PC-3 (cell line): ENCODE data around the gene SLC6A3. TPM values are rescaled to one million over a fixed set of nuclear protein-coding genes. Genes with fewer than 3 reads are reported as not detected.

ENCODE experiments used
- ATAC-seq: fragments of 200-7000 bp; cut with Tn5 transposase; 2 replicates; pipeline ENCODE4 v1.9.1; 2020; ENCODE audit warnings: mild to moderate bottlenecking, moderate library complexity
- BruUV-seq: library from RNA; stranded (reverse); fragments of 400-500 nt; replicated peaks from 2 replicates; lab custom pipeline; 2021; lab: Mats Ljungman, UMichigan
- CTCF ChIA-PET: fragments of 300-600 bp; sonication (Branson Sonifier 250); formaldehyde crosslinking; loops from one replicate; lab custom pipeline; 2022; ENCODE audit warnings: antibody characterized with exemption; lab: Charles Lee
- POLR2A ChIA-PET: fragments of 300-600 bp; sonication (Branson Sonifier 250); formaldehyde crosslinking; loops from one replicate; lab custom pipeline; 2022; ENCODE audit warnings: antibody characterized with exemption; ENCODE audit not compliant: unreplicated experiment; lab: Charles Lee
- DNase-seq: peaks from one replicate; pipeline ENCODE4 v3.0.0-alpha.2; 2015
- H2AFZ ChIP-seq: fragments of 300-600 bp; sonication (generic); 2 replicates; pipeline ENCODE4 v1.6.0; 2016; ENCODE audit warnings: antibody characterized with exemption, low read length
- H3F3A ChIP-seq: fragments of 300-600 bp; sonication (generic); one replicate; pipeline ENCODE4 v1.6.0; 2017; ENCODE audit warnings: antibody characterized with exemption, low read length, control low read depth, mild to moderate bottlenecking; ENCODE audit not compliant: unreplicated experiment
- H3K27ac ChIP-seq: fragments of 300-600 bp; sonication (generic); 2 replicates; pipeline ENCODE4 v1.5.1; 2016; ENCODE audit warnings: mild to moderate bottlenecking, low read length
- H3K27me3 ChIP-seq: fragments of 300-600 bp; sonication (generic); 2 replicates; pipeline ENCODE4 v1.6.1; 2016; ENCODE audit warnings: low read length, mixed read lengths
- H3K36me3 ChIP-seq: fragments of 300-600 bp; sonication (generic); 2 replicates; pipeline ENCODE4 v1.6.1; 2016; ENCODE audit warnings: low read depth, mixed run types, low read length, mixed read lengths
- H3K4me1 ChIP-seq: fragments of 300-600 bp; sonication (generic); 2 replicates; pipeline ENCODE4 v1.5.1; 2016; ENCODE audit warnings: low read length; ENCODE audit not compliant: insufficient read depth
- H3K4me2 ChIP-seq: fragments of 300-600 bp; sonication (generic); 2 replicates; pipeline ENCODE4 v1.6.0; 2016; ENCODE audit warnings: low read length
- H3K4me3 ChIP-seq: fragments of 300-600 bp; sonication (generic); 2 replicates; pipeline ENCODE4 v1.5.1; 2016; ENCODE audit warnings: mild to moderate bottlenecking, low read length, mixed read lengths
- H3K79me2 ChIP-seq: fragments of 300-600 bp; sonication (generic); 2 replicates; pipeline ENCODE4 v1.6.1; 2017; ENCODE audit warnings: low read length, mixed read lengths
- H3K9ac ChIP-seq: fragments of 300-600 bp; sonication (generic); 2 replicates; pipeline ENCODE4 v1.6.0; 2016; ENCODE audit warnings: mild to moderate bottlenecking, low read length
- H3K9me2 ChIP-seq: fragments of 300-600 bp; sonication (generic); replicated peaks from 2 replicates; pipeline ENCODE4 v1.6.1; 2016; ENCODE audit warnings: mixed run types, low read length, mixed read lengths
- H3K9me3 ChIP-seq: fragments of 300-600 bp; sonication (generic); 2 replicates; pipeline ENCODE4 v1.6.1; 2016; ENCODE audit warnings: low read length, mixed read lengths
- H4K20me1 ChIP-seq: fragments of 300-600 bp; sonication (generic); 2 replicates; pipeline ENCODE4 v1.6.1; 2016; ENCODE audit warnings: low read length, mixed read lengths
- CTCF ChIP-seq: fragments of 300-600 bp; sonication (generic); conservative IDR thresholded peaks from 2 replicates; pipeline ENCODE4 v1.5.1; 2017; ENCODE audit warnings: antibody characterized with exemption, low read depth, mild to moderate bottlenecking, low read length
- EZH2 ChIP-seq: fragments of 300-600 bp; sonication (generic); IDR thresholded peaks from one replicate; pipeline ENCODE4 v1.6.1; 2017; ENCODE audit warnings: antibody characterized with exemption, mild to moderate bottlenecking, low read length; ENCODE audit not compliant: unreplicated experiment
- EZH2phosphoT487 ChIP-seq: fragments of 300-600 bp; sonication (generic); IDR thresholded peaks from 2 replicates; pipeline ENCODE4 v1.6.1; 2018; ENCODE audit warnings: mild to moderate bottlenecking, antibody characterized with exemption, low read length, borderline replicate concordance
- intact Hi-C: fragments of 100-400 bp; cut with micrococcal nuclease; formaldehyde crosslinking; loops from 2 replicates; pipeline ENCODE4 v1.9.0; 2023
- total RNA-seq: library from RNA; depleted of rRNA; stranded (reverse); fragments of >200 nt; gene quantifications from 2 replicates; pipeline ENCODE4 v1.2.3, GENCODE V29; 2014

The SLC6A3 gene
- total RNA-seq, 1 experiment from 2014 or later, result not detected

- Histone ChIP-seq H3K4me3 (no peak overlapping the region), H4K20me1 (no peaks in the 10 kb centered on the region), H3K36me3 (no peaks in the 10 kb centered on the region), H3K27ac (no peak overlapping the region), H3K4me1 (no peaks in the 10 kb centered on the region), H3K4me2 (no peak overlapping the region), H3K9me3 (no peaks in the 10 kb centered on the region), H3F3A (no peaks in the 10 kb centered on the region), H3K9me2 (no peaks in the 10 kb centered on the region), H3K9ac (no peak overlapping the region), H3K27me3 (peaks cover 59% of the 10 kb centered on the region), H2AFZ (no peak overlapping the region), H3K79me2 (no peaks in the 10 kb centered on the region)
- CTCF ChIA-PET, result interaction anchor here (0.7 kb wide), 1 partner anchor 87 kb away, joined by 3 read pairs; no protein-coding TSS in a partner anchor
- TF ChIP-seq EZH2 (no peak), EZH2phosphoT487 (no peak), CTCF (no peak)
- ATAC-seq, result no peak
- POLR2A ChIA-PET, result no interaction called here
- intact Hi-C loops, result no loop called here
- no TSS peak for BruUV-seq
- no peak for DNase-seq
Observed at GRCh38 chr5:1371218-1371971, 73.8 kb downstream of the SLC6A3 start.

- TF ChIP-seq EZH2 (no peak), CTCF (no peak), EZH2phosphoT487 (no peak)
- DNase-seq (no peak), ATAC-seq (no peak)
- Histone ChIP-seq H3K27ac (no peak overlapping the region), H2AFZ (no peak overlapping the region), H3K9me2 (no peaks in the 10 kb centered on the region), H3K9ac (no peak overlapping the region), H3K4me2 (no peak overlapping the region), H3F3A (no peaks in the 10 kb centered on the region), H3K27me3 (peaks cover 65% of the 10 kb centered on the region), H3K9me3 (no peaks in the 10 kb centered on the region), H3K4me1 (no peaks in the 10 kb centered on the region), H3K79me2 (no peaks in the 10 kb centered on the region), H4K20me1 (no peaks in the 10 kb centered on the region), H3K36me3 (no peaks in the 10 kb centered on the region), H3K4me3 (no peak overlapping the region)
- intact Hi-C loops, result no loop called here
- ChIA-PET CTCF (no interaction called here), POLR2A (no interaction called here)
- no TSS peak for BruUV-seq
Observed at GRCh38 chr5:1370006-1370405, 75.2 kb downstream of the SLC6A3 start.

GRCh38 chr5:1368756-1369155 lies 76.5 kb downstream of the SLC6A3 start:
- intact Hi-C loops, result no loop called here
- ATAC-seq, result peak; percentile 37; the same call in 1 of the 2 replicates
- H3K36me3 ChIP-seq, result no peaks in the 10 kb centered on the region
- TF ChIP-seq EZH2 (no peak), EZH2phosphoT487 (no peak), CTCF (no peak)
- no peaks in the 10 kb centered on the region for H3K4me1 ChIP-seq
- no peaks in the 10 kb centered on the region for H4K20me1 ChIP-seq
- POLR2A ChIA-PET, result no interaction called here
- CTCF ChIA-PET, result no interaction called here
- peaks cover 74% of the 10 kb centered on the region for H3K27me3 ChIP-seq
- DNase-seq, result no peak
- no peak overlapping the region for H3K4me3 ChIP-seq
- H3F3A ChIP-seq, result no peaks in the 10 kb centered on the region
- H3K9me2 ChIP-seq, result no peaks in the 10 kb centered on the region
- no peak overlapping the region for H3K27ac ChIP-seq
- H3K4me2 ChIP-seq, result no peak overlapping the region
- no peaks in the 10 kb centered on the region for H3K79me2 ChIP-seq
- H2AFZ ChIP-seq, result no peak overlapping the region
- H3K9ac ChIP-seq, result no peak overlapping the region
- no TSS peak for BruUV-seq
- H3K9me3 ChIP-seq, result no peaks in the 10 kb centered on the region
